GM10248 (cell line): ENCODE results near the gene TMEM254.

Experiments used
- CTCF ChIA-PET: fragments of 300-600 bp; sonication (Branson Sonifier 250); formaldehyde crosslinking; extraction: SDS; loops from one replicate; lab custom pipeline; 2021; ENCODE audit warnings: antibody characterized with exemption; lab: Yijun Ruan, JAX
- POLR2A ChIA-PET: fragments of 350-650 bp; sonication (Branson Sonifier 250); formaldehyde crosslinking; extraction: SDS; loops from one replicate; lab custom pipeline; 2020; ENCODE audit warnings: antibody characterized with exemption; lab: Yijun Ruan, JAX
- DNase-seq: peaks from one replicate; pipeline ENCODE4 v3.0.0; 2012; ENCODE audit errors: extremely low spot score
- TF ChIP-seq, protein P1 (sequence below): IDR thresholded peaks from 2 replicates; pipeline ENCODE4 v1.5.1; 2012; ENCODE audit warnings: mild to moderate bottlenecking, low read depth; ENCODE audit errors: extremely low read depth, missing control alignments, control extremely low read depth

Gene TMEM254

GRCh38 chr10:80046629-80047441 is 31.6 kb upstream of the TMEM254 start:
- ChIA-PET POLR2A (no interaction called here), CTCF (interaction anchor here (0.8 to 4.0 kb wide), 16 partner anchors 8 to 509 kb away, joined by 3 to 27 read pairs (median 4); no protein-coding TSS in a partner anchor)
- TF ChIP-seq, protein P1, sequence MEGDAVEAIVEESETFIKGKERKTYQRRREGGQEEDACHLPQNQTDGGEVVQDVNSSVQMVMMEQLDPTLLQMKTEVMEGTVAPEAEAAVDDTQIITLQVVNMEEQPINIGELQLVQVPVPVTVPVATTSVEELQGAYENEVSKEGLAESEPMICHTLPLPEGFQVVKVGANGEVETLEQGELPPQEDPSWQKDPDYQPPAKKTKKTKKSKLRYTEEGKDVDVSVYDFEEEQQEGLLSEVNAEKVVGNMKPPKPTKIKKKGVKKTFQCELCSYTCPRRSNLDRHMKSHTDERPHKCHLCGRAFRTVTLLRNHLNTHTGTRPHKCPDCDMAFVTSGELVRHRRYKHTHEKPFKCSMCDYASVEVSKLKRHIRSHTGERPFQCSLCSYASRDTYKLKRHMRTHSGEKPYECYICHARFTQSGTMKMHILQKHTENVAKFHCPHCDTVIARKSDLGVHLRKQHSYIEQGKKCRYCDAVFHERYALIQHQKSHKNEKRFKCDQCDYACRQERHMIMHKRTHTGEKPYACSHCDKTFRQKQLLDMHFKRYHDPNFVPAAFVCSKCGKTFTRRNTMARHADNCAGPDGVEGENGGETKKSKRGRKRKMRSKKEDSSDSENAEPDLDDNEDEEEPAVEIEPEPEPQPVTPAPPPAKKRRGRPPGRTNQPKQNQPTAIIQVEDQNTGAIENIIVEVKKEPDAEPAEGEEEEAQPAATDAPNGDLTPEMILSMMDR: peak; percentile 94
- peak; percentile 75 for DNase-seq

DNA sequence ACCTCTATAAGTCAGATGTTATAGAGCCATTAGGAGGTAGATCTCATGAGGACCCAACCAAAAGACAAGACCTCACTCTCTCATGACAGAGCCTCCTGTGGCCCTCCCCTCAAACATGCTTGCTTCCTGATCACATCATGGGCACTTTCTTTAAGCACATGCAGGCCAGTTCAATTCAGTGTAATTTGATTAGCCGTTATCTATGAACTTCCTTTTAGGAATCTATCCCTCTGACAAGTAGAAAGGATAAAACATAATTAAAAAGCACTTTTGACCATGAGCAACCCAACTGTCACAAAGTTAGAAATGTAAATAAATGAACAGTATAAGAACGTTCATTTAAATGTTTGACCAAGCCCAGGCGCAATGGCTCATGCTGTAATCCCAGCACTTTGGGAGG is 27.7 kb upstream of the TMEM254 start:
- DNase-seq: no peak
- ChIA-PET POLR2A (no interaction called here), CTCF (no interaction called here)
- TF ChIP-seq, protein P1: no peak

DNA sequence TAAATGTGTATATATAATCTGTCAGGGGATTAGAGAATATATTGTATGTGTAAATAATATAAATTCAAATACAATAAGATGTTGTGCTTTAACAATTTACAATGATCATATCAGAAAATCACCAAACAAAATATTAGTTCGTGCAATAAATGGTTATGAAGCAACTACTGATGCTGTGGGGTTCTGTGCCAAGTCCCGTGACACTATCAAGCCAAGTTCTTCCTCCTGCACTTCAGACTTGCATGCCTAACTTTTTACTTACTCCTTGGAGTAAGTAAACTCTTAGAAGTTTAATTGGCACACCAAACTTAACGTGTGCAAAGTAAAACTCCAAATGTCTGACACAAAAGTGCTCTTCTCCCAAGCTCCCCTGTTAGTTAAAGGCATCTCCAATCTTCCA is 26.5 kb upstream of the TMEM254 start:
- POLR2A ChIA-PET: no interaction called here
- TF ChIP-seq, protein P1: no peak
- CTCF ChIA-PET: no interaction called here
- no peak for DNase-seq

GRCh38 chr10:80055760-80056159 is 22.7 kb upstream of the TMEM254 start:
- POLR2A ChIA-PET: no interaction called here
- TF ChIP-seq, protein P1: no peak
- DNase-seq: no peak
- CTCF ChIA-PET: no interaction called here

DNA sequence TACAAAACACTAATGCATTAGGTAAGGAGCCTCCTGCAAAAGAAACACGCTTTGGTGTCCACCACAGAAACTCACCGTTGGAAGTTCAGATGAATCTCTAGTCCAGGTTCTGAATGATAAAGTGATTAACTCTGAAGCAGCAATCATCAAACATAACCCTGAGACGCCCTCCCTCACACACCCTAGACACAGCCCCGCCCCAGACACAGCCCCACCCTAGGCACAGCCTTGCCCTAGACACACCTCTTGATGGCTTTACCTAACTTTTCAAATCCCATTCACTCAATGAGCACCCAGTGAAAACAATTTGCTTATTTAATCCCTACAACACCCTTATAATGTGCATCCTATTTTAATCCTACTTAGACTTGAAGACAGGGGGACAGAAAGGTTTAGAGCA is 21.3 kb upstream of the TMEM254 start:
- POLR2A ChIA-PET: no interaction called here

DNA sequence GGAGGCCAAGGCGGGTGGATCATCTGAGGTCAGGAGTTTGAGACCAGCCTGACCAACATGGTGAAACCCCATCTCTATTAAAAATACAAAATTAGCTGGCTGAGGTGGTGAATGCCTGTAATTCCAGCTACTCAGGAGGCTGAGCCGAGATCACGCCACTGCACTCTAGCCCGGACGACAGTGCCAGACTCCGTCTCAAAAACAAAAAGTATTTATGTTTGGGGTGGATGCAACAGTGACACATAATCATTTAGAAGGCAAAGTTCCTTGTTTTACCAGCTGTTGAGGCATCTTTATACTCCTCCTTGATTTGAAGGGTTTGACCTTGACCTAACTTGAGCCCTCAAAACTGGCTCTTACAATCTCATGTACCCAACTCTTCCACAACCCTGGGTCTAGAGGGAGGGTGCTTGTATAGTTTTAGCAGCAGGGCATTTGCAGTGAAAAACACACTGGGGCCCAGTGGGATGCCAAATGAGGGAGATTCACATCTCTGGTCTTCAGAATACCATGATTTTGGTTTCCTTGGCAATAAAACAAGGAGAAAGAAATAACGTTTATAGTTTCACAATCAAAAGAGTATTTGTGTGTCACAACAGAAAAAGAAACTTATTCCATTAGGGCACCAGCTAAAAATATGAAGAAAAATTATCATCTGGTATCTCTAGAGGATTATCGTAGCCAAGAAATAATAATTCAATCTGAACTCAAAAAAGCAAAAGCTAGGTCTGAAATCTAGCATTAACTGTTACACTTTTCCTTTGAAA is 14.2 kb upstream of the TMEM254 start:
- TF ChIP-seq, protein P1: no peak
- ChIA-PET CTCF (interaction anchor here (0.9 to 1.3 kb wide), 2 partner anchors 18 to 19 kb away, joined by 3 read pairs; no protein-coding TSS in a partner anchor), POLR2A (no interaction called here)
- no peak for DNase-seq

More for the DNA sequence above, 21.3 kb upstream of the TMEM254 start:
- CTCF ChIA-PET: interaction anchor here (2.5 to 3.7 kb wide), 2 partner anchors 10 to 12 kb away, joined by 11 to 27 read pairs; no protein-coding TSS in a partner anchor
- TF ChIP-seq, protein P1: no peak
- no peak for DNase-seq
